Bronchial epithelial cell (primary cell): ENCODE results near the gene ARL4C. TPM values are rescaled to one million over a fixed set of nuclear protein-coding genes. Genes with fewer than 3 reads are reported as not detected.
A peak's percentile ranks its signal among the peaks of the same experiment; 100 is the strongest.

Experiments used
- DNase-seq: peaks from one replicate; pipeline ENCODE4 v3.0.0-alpha.2; 2010; ENCODE audit warnings: low read depth
- FAIRE-seq: peaks from 2 replicates; lab custom pipeline; 2011; peaks lifted over from hg19 to GRCh38; lab: Jason Lieb, UNC
- H3K27me3 ChIP-seq: 2 replicates; pipeline ENCODE4 v1.5.1; 2011; ENCODE audit warnings: low read length; ENCODE audit not compliant: control insufficient read depth, insufficient read depth
- H3K36me3 ChIP-seq: 2 replicates; pipeline ENCODE4 v1.5.1; 2011; ENCODE audit warnings: low read length; ENCODE audit not compliant: control insufficient read depth, insufficient read depth
- H3K4me3 ChIP-seq: 2 replicates; pipeline ENCODE4 v1.5.1; 2011; ENCODE audit warnings: mild to moderate bottlenecking, low read depth, low read length, control low read depth
- CTCF ChIP-seq: IDR thresholded peaks from 2 replicates; pipeline ENCODE4 v1.5.1; 2011; ENCODE audit warnings: mild to moderate bottlenecking, moderate library complexity, low read length, control low read depth, inconsistent platforms; ENCODE audit not compliant: insufficient read depth, severe bottlenecking
- total RNA-seq: library from RNA; depleted of rRNA; stranded (reverse); fragments of >200 nt; gene quantifications from 2 replicates; pipeline ENCODE4 v1.2.1, GENCODE V29; 2014

The ARL4C gene
- total RNA-seq, 1 donor from 2014 or later = 9.5 TPM

- FAIRE-seq (peak; percentile 7), DNase-seq (no peak)
- TF ChIP-seq CTCF = no peak
- H3K27me3 ChIP-seq = no peaks in the 10 kb centered on the region
- no peak overlapping the region for H3K4me3 ChIP-seq
- H3K36me3 ChIP-seq = no peaks in the 10 kb centered on the region
Observed at GRCh38 chr2:234483568-234484251, 13.2 kb downstream of the ARL4C start.

- Histone ChIP-seq H3K4me3 (no peak overlapping the region), H3K36me3 (no peaks in the 10 kb centered on the region), H3K27me3 (no peaks in the 10 kb centered on the region)
- no peak for DNase-seq
- TF ChIP-seq CTCF = no peak
- FAIRE-seq = no peak
Observed at GRCh38 chr2:234481301-234481700, 15.6 kb downstream of the ARL4C start.

GRCh38 chr2:234480337-234480736 is 16.5 kb downstream of the ARL4C start:
- no peak for FAIRE-seq

GRCh38 chr2:234479465-234479864 is 17.4 kb downstream of the ARL4C start:
- Histone ChIP-seq H3K27me3 (no peaks in the 10 kb centered on the region), H3K4me3 (no peak overlapping the region), H3K36me3 (no peaks in the 10 kb centered on the region)
- no peak for TF ChIP-seq CTCF
- DNase-seq (no peak), FAIRE-seq (no peak)

More at GRCh38 chr2:234480337-234480736, 16.5 kb downstream of the ARL4C start:
- TF ChIP-seq CTCF = no peak
- no peaks in the 10 kb centered on the region for H3K36me3 ChIP-seq
- no peak for DNase-seq
- H3K27me3 ChIP-seq = no peaks in the 10 kb centered on the region
- H3K4me3 ChIP-seq = no peak overlapping the region

GRCh38 chr2:234478121-234478858 is 18.6 kb downstream of the ARL4C start:
- Histone ChIP-seq H3K27me3 (no peaks in the 10 kb centered on the region), H3K36me3 (no peaks in the 10 kb centered on the region), H3K4me3 (no peak overlapping the region)
- FAIRE-seq (no peak), DNase-seq (peak; percentile 77)
- TF ChIP-seq CTCF = no peak
